HFFc6 (cell line): ENCODE data around the gene GPR3. TPM values are rescaled to one million over a fixed set of nuclear protein-coding genes. Genes with fewer than 3 reads are reported as not detected.

Experiments used
- DNase-seq: peaks from one replicate; pipeline ENCODE4 v3.0.0-alpha.2; 2018
- H3K27ac Mint-ChIP-seq: 2 replicates; pipeline ENCODE4 v1.8.0; 2020; ENCODE audit warnings: mild to moderate bottlenecking, mixed read lengths
- H3K27me3 Mint-ChIP-seq: 2 replicates; pipeline ENCODE4 v1.8.0; 2021; ENCODE audit warnings: mild to moderate bottlenecking, moderate library complexity, mixed read lengths; ENCODE audit not compliant: insufficient read depth
- H3K36me3 Mint-ChIP-seq: 2 replicates; pipeline ENCODE4 v1.8.0; 2021; ENCODE audit warnings: low read depth, mixed read lengths
- H3K4me1 Mint-ChIP-seq: 2 replicates; pipeline ENCODE4 v1.8.0; 2020; ENCODE audit warnings: low read depth, mixed read lengths
- H3K4me3 Mint-ChIP-seq: 2 replicates; pipeline ENCODE4 v1.8.0; 2020; ENCODE audit warnings: mild to moderate bottlenecking, moderate library complexity, mixed read lengths
- H3K9me3 Mint-ChIP-seq: 2 replicates; pipeline ENCODE4 v1.8.0; 2020; ENCODE audit warnings: mild to moderate bottlenecking, mixed read lengths
- total RNA-seq, 6 experiments: library from RNA; stranded (reverse); fragmentation: NEBNext Ultra II Directional; extraction: Animal tissue kit (Norgen Biotek cat#: 25700); gene quantifications; 2 replicates in 1 of 6; 3 replicates in 5 of 6; pipeline ENCODE4 v1.2.3, GENCODE V29; 2021
- TF ChIP-seq, protein P1 (sequence below): fragments of 200-600 bp; sonication (generic); IDR thresholded peaks from 2 replicates; pipeline ENCODE4 v1.5.0; 2021; ENCODE audit warnings: antibody characterized with exemption, mild to moderate bottlenecking

Gene GPR3
- total RNA-seq, 6 experiments from 2014 or later: 2.3 to 3.3 (median 2.9) TPM

DNA sequence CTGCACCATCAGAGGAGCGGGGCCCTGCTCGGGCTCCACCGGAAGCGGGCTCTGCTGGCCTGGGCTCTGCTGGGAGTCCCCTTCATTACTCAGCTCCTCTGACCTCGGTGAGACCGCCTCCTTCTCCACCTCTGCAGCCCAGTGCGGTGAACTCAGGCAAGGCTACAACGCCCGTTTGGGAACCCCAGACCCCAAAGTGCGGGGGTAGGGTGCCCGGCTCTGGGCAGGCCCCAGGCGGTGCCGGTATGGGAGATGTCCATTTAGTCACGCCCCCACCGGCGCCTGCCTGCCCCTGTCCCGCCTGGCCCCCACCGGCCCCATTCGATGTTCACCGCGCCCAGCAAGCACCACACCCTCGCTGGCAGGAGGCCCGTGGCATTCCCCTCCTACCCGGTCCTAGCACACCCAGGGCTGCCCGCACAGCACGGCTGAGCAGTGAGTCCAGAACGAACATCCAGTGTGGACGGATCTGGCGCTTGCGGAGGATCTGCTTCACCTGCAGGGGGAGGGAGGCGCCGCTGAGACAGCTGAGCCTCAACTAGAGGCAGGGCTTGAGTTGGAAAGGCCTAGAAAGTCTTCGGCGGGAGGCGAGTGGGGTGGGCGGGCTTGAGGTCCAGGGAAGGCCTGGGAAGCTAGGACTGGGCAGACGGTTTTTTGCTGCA, 35.7 kb upstream of the GPR3 start:
- Mint-ChIP-seq H3K4me3 (no peak overlapping the region), H3K36me3 (peaks cover 28% of the 10 kb centered on the region), H3K27ac (no peak overlapping the region), H3K4me1 (no peaks in the 10 kb centered on the region), H3K27me3 (no peaks in the 10 kb centered on the region; the same call in 1 of the 2 replicates), H3K9me3 (no peaks in the 10 kb centered on the region)
- no peak for DNase-seq
- TF ChIP-seq, protein P1, sequence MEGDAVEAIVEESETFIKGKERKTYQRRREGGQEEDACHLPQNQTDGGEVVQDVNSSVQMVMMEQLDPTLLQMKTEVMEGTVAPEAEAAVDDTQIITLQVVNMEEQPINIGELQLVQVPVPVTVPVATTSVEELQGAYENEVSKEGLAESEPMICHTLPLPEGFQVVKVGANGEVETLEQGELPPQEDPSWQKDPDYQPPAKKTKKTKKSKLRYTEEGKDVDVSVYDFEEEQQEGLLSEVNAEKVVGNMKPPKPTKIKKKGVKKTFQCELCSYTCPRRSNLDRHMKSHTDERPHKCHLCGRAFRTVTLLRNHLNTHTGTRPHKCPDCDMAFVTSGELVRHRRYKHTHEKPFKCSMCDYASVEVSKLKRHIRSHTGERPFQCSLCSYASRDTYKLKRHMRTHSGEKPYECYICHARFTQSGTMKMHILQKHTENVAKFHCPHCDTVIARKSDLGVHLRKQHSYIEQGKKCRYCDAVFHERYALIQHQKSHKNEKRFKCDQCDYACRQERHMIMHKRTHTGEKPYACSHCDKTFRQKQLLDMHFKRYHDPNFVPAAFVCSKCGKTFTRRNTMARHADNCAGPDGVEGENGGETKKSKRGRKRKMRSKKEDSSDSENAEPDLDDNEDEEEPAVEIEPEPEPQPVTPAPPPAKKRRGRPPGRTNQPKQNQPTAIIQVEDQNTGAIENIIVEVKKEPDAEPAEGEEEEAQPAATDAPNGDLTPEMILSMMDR: no peak

DNA sequence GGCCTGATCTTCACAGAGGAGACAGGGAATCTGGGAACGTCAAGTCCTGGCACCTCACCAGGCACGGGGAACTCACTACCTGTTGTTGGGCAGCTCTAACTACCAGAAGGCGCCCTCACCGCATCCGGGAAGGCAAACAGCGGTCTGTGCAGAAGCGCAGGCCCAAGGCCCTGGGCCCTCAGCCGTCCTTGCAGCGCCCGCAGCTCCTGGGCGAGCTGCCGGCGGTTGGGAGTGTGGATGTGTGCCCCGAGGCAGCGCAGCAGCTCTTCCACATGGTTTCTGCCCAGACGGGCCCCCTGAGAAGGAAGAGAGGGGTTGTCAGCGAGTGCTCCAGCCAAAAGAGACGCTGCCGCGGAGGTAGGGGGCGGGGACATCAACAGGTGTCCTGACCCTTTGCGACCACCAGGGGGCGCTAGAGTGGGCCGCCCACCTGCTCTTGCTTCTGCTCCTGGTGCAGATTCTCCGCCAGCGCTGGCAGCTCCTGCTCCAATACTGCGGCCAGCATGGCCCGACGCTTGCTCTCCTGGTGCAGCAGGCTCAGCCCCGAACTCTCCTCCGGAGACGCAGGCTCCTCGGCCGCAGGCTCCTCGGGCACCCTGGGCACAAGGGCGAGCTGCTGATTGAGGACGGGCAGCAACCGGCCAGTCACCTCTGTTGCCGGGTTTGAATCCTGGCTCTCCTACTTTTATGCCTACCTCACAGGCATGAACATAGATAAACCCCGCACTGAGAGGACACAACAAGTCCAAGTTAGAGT, 35.0 kb upstream of the GPR3 start:
- Mint-ChIP-seq H3K27me3 (no peaks in the 10 kb centered on the region; the same call in 1 of the 2 replicates), H3K4me3 (no peak overlapping the region), H3K36me3 (peaks cover 28% of the 10 kb centered on the region), H3K27ac (no peak overlapping the region), H3K4me1 (no peaks in the 10 kb centered on the region), H3K9me3 (no peaks in the 10 kb centered on the region)
- DNase-seq: no peak
- TF ChIP-seq, protein P1: peak; percentile 99

- TF ChIP-seq, protein P1: no peak
- Mint-ChIP-seq H3K4me1 (no peaks in the 10 kb centered on the region), H3K4me3 (no peak overlapping the region), H3K27me3 (no peaks in the 10 kb centered on the region; the same call in 1 of the 2 replicates), H3K9me3 (no peaks in the 10 kb centered on the region), H3K36me3 (peaks cover 33% of the 10 kb centered on the region), H3K27ac (no peak overlapping the region)
- DNase-seq: no peak
Measured at GRCh38 chr1:27358038-27358927, 34.1 kb upstream of the GPR3 start.

- H3K36me3 Mint-ChIP-seq: peaks cover 38% of the 10 kb centered on the region
- no peak overlapping the region for H3K27ac Mint-ChIP-seq
- H3K27me3 Mint-ChIP-seq: peaks cover 2% of the 10 kb centered on the region
- DNase-seq: no peak
- H3K4me1 Mint-ChIP-seq: no peaks in the 10 kb centered on the region
- H3K4me3 Mint-ChIP-seq: no peak overlapping the region
- H3K9me3 Mint-ChIP-seq: no peaks in the 10 kb centered on the region
- TF ChIP-seq, protein P1: no peak
Measured at GRCh38 chr1:27358928-27359313, 33.5 kb upstream of the GPR3 start.

GRCh38 chr1:27359822-27360158, 32.6 kb upstream of the GPR3 start:
- no peaks in the 10 kb centered on the region for H3K9me3 Mint-ChIP-seq
- no peak overlapping the region for H3K4me3 Mint-ChIP-seq
- H3K27ac Mint-ChIP-seq: no peak overlapping the region
- peaks cover 2% of the 10 kb centered on the region for H3K4me1 Mint-ChIP-seq
- TF ChIP-seq, protein P1: no peak
- H3K36me3 Mint-ChIP-seq: peaks cover 38% of the 10 kb centered on the region
- H3K27me3 Mint-ChIP-seq: peaks cover 2% of the 10 kb centered on the region
- no peak for DNase-seq
